Upper lobe of left lung (tissue), 4 donors: Measurements from ENCODE around the gene CPLX1.

Experiments
- EP300 ChIP-seq, 4 donors: sonication (generic); formaldehyde crosslinking; IDR thresholded peaks; one replicate each; pipeline ENCODE4 v1.5.1; 2017; ENCODE audit warnings: antibody characterized with exemption in 4 of 4, control low read depth in 2 of 4
- POLR2A ChIP-seq, 4 donors: fragments of 450-650 bp; IDR thresholded peaks; one replicate each; pipeline ENCODE4 v1.5.1; 2016 to 2017; ENCODE audit warnings: antibody characterized with exemption in 4 of 4, mild to moderate bottlenecking in 2 of 4
- POLR2AphosphoS5 ChIP-seq, 2 donors: sonication (generic); formaldehyde crosslinking; IDR thresholded peaks; one replicate each; pipeline ENCODE4 v1.5.1; 2017; ENCODE audit warnings: antibody characterized with exemption in 2 of 2
- TF ChIP-seq, protein P1 (sequence below), 6 experiments: fragments of 450-650 bp in 4 of 6; fragments of 200-600 bp in 2 of 6; sonication (generic) in 2 of 6; IDR thresholded peaks; one replicate each; pipeline ENCODE4 v1.5.1; 2016 to 2019; ENCODE audit warnings: antibody characterized with exemption in 6 of 6

DNA sequence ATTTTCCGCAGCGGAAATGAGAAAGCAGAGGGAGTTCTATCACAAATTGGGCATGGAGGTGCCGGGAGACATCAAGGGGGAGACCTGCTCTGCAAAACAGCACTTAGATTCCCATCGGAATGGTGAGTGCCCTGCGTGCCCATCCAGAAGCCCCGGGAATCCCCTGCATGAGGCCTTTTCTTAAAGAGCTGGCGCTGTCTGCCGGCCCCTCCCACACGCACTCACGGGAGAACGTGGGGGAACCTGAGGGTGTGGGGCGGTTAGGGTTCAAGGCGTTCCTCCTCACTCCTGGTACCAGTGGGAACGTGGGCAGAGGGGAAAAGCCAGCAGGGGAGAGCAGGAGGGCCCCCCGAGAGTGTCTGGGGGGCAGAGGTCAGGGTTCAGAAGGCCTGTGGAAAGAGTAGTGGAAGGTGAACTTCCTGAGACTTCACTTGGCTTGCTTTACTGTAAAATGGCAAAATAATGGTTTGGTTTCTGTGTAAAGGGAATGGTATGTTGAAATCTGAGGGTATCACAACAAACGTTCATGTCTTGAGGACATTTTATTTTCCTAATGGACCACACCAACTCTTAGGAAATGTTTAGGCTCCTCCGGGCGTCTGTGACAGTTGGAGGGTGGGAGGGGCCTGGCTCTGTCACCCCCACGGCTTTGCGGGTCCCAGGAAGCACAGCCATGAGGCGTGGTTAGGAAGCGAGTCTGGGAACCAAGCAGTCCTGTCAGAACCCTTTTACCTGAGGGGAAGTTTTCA, 82.3 kb downstream of the CPLX1 start:
- TF ChIP-seq, protein P1, sequence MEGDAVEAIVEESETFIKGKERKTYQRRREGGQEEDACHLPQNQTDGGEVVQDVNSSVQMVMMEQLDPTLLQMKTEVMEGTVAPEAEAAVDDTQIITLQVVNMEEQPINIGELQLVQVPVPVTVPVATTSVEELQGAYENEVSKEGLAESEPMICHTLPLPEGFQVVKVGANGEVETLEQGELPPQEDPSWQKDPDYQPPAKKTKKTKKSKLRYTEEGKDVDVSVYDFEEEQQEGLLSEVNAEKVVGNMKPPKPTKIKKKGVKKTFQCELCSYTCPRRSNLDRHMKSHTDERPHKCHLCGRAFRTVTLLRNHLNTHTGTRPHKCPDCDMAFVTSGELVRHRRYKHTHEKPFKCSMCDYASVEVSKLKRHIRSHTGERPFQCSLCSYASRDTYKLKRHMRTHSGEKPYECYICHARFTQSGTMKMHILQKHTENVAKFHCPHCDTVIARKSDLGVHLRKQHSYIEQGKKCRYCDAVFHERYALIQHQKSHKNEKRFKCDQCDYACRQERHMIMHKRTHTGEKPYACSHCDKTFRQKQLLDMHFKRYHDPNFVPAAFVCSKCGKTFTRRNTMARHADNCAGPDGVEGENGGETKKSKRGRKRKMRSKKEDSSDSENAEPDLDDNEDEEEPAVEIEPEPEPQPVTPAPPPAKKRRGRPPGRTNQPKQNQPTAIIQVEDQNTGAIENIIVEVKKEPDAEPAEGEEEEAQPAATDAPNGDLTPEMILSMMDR (IDR thresholded peaks at IDR 0.05), result no peak
- TF ChIP-seq EP300 (IDR thresholded peaks at IDR 0.05) (no peak), POLR2A (IDR thresholded peaks at IDR 0.05) (no peak), POLR2AphosphoS5 (IDR thresholded peaks at IDR 0.05) (no peak)
